Measurements from ENCODE around the gene GDI1.
A peak's percentile ranks its signal among the peaks of the same experiment; 100 is the strongest.

Gene GDI1

DNA sequence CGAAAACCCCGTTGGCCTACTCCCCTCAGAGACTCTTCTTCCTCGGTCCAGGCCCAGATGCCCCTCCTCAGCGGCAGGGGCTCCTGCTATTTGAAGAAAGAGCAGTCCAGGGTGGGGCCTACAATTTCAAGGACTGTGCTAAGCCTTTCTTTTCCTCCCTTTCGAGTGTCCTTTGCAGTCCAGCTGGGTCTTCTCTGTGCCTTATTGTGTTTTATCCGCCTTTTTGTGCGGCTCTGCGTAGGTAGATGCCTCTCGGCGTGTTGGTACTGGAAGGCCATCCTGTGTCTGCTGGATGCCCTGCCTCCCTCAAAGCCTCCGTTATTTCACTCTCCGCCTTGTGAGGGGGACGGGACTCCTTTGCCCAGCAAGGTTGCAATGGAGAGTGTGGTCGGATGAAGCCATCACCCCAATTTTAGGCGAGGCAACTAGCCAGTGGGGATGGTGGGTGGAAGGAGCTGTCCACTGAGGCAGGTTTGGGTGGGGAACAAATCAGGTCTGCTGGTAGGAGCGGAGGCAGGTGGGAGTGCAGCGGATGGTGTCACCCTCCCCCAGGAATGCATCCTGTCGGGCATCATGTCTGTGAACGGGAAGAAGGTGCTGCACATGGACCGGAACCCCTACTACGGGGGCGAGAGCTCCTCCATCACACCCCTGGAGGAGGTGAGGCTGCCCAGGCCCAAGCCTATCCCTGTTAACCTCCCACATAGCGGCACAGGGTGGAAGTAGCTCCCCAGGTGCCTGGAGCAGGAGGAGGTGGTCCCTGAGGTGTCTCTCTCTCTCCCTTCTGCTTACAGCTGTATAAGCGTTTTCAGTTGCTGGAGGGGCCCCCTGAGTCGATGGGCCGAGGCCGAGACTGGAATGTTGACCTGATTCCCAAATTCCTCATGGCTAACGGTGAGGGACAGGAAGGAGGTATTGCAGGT, 1.3 kb downstream of the GDI1 start:
- no peak for DNase-seq (ENCODE audit: low read depth in 2 of 2)

DNA sequence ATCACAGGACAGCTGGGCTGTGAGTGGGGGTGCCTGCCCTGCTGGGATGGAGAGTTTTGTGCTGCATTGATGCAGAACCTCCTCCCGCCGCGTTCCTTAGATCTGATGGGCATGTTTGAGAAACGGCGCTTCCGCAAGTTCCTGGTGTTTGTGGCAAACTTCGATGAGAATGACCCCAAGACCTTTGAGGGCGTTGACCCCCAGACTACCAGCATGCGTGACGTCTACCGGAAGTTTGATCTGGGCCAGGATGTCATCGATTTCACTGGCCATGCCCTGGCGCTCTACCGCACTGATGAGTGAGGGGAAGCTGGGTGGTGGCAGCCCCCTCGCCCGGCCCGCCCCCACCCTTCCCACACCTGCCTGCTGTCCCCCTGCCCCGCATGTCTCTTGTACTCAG, 2.9 kb downstream of the GDI1 start:
- no peak for DNase-seq (ENCODE audit: low read depth in 2 of 2)

DNA sequence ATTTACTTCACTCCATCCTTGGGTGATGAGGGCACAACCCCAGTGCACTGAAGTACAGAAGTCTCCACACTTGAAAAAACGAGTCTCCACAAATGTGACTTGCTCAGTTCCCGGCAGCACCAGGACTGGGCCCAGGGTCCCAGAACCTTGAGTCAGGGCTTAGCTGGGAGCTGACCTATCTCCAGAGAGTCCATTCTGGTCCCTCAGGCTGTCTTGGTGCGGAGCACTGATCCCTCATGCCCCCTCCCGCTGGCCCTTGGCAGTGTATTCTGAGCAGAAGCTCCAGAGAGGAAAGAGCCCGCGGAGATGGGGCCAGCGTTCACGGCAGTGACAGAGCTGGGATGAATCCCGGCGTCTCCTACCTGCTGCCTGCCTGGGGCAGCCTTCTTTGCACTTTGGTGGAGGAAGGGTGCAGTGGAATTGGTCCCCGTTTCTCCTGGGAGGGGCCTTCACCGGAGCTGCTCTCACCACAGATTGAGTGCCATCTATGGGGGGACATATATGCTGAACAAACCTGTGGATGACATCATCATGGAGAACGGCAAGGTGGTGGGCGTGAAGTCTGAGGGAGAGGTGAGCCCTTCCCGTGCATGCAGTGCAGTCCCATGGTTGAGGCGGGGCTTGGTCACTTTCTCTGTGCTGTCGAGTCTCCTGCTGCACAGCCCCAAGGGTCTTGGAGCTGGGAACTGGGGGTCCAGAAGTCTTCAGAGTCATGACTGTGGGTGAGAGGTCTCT, 3.8 kb downstream of the GDI1 start:
- DNase-seq (ENCODE audit: low read depth in 2 of 2) = no peak

DNA sequence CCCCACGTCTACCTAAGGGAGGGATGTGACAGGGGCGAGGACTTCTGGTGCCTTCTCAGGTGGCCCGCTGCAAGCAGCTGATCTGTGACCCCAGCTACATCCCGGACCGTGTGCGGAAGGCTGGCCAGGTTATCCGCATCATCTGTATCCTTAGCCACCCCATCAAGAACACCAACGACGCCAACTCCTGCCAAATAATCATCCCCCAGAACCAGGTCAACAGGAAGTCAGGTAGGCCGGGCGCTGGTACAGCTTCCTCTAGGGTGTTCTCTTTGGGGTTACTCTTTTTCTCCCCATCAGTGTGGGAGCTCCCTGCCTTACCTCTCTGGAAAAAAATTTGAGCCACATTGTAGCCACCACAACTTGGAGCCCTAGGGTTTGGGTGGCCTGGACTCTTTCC, 4.6 kb downstream of the GDI1 start:
- no peak for DNase-seq (ENCODE audit: low read depth in 2 of 2)

DNA sequence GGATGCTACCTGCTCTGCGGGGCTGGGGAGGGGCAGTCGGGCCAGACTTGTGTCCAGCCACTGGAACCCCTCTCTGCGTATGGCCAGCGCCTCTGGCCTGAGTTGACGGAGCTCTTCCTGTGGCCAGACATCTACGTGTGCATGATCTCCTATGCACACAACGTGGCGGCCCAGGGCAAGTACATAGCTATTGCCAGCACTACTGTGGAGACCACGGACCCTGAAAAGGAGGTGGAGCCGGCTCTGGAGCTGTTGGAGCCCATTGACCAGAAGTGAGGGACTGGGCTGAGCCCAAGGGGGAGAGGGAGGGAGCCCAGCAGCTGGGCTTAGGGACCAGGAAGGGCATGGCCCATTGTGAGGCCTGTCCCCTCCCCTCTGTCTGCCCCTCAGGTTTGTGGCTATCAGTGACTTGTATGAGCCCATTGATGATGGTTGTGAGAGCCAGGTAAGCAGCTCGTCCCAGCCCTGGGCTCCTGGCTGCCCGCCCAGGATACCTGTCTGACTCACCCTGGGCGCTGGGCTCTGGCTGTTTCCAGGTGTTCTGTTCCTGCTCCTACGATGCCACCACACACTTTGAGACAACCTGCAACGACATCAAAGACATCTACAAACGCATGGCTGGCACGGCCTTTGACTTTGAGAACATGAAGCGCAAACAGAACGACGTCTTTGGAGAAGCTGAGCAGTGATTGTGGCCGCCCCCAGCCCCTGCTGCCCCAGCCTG, 5.2 kb downstream of the GDI1 start:
- DNase-seq (ENCODE audit: low read depth in 2 of 2) = no peak

DNA sequence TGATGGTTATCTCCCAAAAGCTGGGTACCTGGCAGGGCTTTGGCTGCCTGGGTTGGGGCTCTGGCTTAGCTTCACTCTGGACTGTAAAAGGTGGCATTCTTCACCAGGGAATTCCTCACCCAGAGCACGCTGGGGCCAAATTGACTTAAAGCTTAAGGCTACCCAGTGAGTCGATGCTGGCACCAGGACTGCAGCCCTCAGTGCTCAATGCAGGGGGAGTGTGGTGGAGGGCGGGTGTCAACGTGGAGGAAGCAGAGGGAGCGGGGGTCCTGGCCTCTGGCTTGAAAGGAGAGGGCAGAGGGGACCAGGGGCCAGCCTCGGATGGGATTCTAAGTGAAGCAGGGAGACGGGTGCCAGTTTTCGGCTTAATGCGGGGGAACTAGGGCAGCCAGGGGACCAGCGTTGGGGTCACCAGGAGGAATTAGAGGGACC, 6.5 kb downstream of the GDI1 start:
- no peak for DNase-seq (ENCODE audit: low read depth in 2 of 2)

DNA sequence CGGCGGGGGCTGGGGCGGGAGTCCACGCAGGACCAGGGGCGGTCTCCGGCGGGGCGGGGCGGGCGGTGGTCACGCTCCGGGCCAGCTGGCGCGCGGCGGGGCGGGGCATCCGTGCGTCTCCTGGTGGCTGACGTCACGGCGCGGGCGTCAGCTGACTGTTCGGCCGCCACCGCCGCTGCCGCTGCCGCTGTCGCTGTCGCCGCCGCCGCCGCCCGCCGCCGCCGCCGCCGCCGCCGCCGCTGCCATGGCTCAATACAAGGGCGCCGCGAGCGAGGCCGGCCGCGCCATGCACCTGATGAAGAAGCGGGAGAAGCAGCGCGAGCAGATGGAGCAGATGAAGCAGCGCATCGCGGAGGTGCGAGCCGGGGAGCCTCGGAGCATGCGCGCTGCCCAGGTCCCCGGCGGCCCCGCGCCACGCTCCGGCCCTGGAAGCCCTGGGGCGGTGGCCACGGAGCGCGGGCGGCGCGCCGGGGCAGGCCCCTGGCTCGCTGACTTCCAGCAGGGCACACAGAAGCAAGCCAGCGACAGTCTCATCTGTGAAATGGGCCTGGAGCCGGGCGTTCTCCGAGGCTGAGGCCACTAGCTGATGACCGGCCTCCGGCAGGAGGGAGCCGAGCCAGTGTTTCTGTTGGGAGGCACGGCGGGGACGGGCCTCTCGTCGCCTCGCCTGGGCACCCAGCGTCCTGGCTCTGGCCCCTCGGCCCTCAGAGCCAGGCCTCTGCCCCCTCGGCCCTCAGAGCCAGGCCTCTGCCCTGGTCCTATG, 7.2 kb downstream of the GDI1 start, which contains the start of gene FAM50A:
TSS of gene FAM50A (plus strand) at position 150 of the 763 bp plus-strand sequence. CDS start at position 245, 95 bp downstream.
- no peak for DNase-seq (ENCODE audit: low read depth in 2 of 2)

DNA sequence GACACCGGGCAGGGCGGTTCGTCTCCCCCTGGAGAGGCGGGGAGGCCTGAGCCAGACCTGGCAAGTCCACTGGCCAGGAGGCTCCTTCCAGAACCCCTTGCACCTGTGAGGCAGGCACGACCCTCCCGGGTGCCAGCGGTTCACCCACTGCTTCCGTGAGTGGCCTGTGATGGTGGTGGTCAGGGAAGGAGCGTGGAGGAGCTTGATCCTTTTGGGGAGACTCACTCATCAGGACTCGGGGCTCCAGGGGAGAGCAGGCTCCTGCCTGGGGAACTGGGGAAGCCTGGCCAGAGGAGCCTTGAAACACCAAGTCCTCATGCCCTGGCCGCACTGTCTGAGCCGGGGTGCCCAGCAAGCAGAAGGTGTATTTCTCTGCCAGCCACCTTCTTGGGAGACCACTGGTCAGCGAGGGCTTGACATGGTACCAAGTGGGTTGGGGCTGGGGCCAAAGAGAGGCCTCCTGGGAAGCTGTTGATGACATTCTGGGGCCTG, 7.8 kb downstream of the GDI1 start:
- no peak for DNase-seq (ENCODE audit: low read depth in 2 of 2)

DNA sequence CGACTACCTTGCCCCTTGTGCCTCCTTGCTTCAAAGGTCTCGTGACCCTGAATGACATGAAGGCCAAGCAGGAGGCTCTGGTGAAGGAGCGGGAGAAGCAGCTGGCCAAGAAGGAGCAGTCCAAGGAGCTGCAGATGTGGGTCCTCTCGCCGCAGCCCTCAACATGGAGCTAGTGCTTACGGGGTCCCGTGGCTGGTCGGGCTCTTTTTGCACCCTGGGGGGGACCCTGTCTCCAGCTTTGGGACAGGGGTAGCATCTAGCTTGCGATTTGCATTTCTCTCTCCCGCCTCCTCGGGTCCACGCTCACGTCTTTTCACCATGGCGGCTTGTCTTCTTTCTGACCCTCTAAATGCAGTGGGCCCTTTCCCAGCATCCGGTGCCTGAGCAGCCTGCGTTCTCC, 8.8 kb downstream of the GDI1 start:
- no peak for DNase-seq (ENCODE audit: low read depth in 2 of 2)

DNA sequence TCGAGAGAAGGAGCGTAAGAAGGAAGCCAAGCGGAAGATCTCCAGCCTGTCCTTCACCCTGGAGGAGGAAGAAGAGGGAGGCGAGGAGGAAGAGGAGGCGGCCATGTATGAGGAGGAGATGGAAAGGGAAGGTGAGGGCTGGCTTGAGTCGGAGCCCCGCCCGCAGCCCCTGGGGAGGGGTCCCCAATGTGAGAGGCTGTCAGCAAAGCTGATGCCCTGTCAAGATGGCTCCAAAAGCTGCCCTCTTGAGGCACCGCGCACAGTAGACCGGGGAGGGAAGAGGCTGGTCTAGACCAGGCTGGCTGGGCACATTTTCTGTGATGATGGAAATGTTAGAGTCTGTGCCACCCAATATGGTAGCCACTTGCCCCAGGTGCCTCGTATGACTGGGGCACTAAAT, 9.5 kb downstream of the GDI1 start:
- no peak for DNase-seq (ENCODE audit: low read depth in 2 of 2)

DNA sequence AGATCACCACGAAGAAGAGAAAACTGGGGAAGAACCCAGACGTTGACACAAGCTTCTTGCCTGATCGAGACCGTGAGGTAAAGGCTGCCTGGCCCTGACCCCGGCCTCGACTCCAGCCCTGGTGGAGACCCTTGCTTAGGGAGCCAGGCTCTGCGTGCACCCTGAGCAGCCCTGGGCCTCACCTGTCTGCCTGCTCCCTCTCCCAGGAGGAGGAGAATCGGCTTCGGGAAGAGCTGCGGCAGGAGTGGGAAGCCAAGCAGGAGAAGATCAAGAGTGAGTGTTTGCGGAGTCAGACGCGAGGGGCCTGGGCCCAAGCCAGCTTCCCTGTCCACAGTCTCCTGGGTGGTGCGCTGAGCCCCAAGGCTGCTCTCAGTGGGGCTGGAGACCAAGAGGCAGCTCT, 11.5 kb downstream of the GDI1 start:
- no peak for DNase-seq (ENCODE audit: low read depth in 2 of 2)

DNA sequence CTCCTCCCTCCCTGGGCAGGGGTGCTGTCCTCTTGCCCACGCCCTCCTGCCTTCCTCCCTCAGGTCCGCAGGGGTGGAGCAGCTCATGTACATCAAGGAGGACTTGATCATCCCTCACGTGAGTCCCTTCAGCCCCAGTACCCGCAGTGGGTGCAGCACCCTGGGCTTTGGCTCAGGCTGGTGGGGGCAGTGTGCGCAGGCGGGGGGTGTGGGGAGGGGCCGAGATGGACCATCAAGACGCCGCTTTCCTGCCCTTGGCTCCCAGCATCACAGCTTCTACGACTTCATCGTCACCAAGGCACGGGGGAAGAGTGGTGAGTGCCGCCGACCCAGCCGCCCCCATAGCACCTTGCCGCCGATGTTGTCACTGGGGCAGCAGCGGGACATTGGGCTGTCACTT, 12.7 kb downstream of the GDI1 start:
- no peak for DNase-seq (ENCODE audit: low read depth in 2 of 2)

DNA sequence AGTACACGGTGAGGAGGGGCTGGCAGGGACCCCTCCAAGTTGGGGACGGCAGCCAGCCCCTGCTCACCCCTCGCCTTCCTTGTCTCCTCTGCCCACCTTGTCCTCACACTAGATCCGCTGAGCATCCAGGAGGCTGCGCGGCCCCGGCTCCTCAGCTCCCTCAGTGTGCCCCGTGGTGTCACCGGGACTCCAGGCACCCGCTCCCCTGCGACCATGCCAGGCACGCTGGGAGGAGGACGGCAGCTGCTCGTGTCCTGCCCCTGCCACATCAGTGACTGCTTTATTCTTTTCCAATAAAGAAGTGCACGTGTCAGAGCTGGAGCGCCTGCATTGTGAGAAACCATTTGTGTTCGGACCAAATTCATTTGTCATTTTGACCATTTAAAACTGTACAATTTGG, 13.4 kb downstream of the GDI1 start:
- DNase-seq (ENCODE audit: low read depth in 2 of 2) = no peak

DNA sequence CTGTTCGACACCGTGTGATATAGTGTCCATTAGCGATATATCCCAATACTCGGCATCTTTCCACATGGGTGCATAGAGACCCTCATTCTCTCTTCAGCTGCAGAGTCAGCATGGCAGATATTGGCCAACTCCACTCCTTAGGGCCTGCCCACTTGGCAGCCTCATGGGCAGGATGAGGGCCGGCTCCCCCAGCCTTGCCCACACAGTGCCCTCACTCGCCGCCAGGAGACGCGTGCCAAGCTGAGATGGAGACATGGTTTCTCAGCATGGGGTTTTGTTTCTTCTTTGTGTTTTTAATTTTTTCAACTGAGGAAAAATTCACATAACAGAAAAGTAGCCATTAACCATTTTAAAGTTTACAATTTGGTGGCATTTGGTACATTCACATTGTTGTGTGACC, 15.9 kb downstream of the GDI1 start:
- DNase-seq (ENCODE audit: low read depth in 2 of 2) = no peak

DNA sequence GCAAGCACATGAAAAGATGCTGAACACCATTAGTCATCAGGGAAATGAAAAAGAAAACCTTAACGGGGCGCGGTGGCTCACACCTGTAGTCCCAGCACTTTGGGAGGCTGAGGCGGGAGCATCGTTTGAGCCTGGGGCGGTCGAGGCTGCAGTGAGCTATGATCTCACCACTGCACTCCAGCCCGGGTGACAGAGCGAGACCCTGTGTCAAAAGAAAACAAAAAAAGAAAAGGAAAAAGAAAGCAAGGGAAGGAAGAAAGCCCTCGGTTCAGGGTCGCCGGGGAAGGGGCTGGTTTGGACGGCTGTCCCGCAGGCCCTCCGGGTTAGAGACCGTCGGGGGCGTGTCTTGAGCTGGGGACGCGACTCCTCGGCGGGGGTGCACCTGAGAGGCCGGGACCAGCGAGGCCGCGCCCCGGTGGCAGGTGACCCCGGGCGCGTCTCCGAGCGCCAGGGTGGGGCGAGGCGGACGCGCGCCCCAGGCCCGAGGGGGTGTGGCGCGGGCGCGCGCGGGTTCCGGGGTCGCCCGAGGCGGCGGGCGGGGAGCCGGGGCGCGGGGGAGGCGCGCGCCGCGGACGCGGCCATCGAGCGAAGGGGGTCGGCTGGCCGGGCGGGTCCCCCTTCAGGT, 20.6 kb downstream of the GDI1 start:
- DNase-seq (ENCODE audit: low read depth in 2 of 2) = no peak

DNA sequence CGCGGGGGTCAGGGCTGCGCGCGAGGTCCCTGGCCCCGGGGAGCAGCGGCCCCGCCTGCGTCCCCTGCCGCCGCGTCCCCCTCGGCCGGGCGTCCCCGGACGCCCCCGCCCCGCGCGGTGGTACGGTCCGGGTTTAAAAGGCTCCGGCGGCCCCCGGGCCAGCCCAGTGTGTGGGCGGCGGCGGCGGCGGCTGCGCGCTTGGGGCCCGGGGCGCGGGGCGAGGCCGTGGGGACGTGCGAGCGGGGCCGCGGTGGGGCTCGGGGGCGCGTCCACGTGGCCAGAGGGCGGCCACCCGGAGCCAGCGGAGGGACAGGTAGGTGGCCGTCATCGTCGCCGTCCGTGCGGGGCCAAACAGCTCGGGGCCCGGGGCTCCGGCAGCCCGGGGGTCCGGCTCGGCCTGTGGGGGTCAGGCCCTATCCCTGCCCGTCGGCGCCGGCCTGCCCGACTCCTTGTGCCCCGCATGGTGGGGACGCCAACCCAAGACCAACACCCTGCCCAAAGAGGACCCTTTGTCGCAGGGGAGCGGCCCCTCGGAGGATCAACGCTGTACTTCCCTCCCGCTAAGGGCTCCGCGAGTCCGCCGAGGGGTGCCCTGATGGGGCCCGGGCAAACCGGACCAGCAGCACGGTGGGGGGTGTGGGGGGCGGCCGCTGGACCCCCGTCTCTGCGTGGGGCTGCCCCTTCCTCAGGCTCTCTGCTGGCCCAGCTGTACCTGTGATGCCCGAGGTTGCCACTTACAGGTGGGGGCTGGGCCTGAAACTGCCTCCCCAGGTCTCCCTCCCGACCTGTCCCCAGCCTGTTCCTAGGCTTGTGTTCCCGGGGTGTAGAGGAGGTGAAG, 21.4 kb downstream of the GDI1 start, which contains the start of gene PLXNA3:
TSS of gene PLXNA3 (plus strand) at position 166 of the 838 bp plus-strand sequence. CDS start 1,903 bp downstream, outside the sequence.
- peak in 1 of 2 experiments; percentile 24 for DNase-seq (ENCODE audit: low read depth in 2 of 2)

DNA sequence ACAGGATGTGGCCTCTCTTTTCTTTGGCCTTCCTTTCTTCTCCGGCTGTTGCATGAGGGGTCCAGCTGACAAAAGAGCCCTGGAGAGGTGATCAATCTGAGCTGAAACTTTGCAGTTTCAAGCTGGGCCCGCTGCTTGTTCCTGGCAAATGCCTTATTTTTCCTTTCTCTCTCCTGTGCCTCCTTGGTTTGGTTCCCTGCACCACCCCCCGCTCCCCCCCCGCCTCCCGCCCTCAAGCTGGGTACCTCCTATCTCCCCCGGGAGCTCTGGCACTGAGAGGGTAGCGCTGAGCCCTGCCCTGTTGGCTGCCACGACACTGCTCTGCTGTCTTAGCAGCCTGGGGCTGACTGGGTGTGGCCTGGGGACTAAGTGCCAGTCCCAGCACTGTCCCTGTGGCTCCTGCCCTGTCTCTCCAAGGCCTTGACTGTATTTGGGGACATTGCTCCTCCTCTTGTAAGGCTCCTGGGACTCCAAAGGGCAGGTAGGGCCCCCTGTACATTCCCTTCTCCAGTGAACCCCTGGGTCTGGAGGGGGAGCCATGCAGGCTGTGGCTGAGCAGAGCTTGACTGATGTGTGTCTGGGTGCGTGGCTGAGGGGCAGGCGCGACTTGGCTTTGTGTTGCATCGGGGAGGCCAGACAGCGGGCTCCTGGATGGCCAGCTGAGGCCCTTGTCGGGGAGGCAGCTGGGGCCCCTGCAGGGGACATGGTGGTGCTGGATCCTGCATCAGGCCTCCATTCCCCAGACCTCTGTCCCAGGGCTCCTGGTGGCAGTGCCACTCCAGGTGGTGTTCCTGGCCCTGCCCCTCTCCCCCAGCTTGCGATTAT, 22.2 kb downstream of the GDI1 start:
- no peak for DNase-seq (ENCODE audit: low read depth in 2 of 2)

DNA sequence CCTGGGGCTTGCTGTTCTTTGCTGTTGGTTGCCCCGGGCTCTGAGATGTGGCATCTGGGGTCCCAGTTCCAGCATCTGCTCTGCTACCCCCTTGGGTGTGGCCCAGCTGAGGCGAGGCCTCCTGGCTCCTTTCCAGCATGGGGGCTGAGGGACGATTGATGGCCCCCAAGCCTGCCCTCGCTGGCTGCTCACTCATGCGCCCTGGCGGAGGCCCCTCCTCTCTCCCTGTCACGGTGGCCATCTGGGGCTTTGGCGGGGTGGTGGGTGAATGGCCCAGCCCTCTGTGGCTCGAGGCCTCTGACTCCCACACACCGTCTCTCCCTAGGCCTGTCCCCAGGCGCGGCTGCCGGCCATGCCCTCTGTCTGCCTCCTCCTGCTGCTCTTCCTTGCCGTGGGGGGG, 22.9 kb downstream of the GDI1 start:
- no peak for DNase-seq (ENCODE audit: low read depth in 2 of 2)

DNA sequence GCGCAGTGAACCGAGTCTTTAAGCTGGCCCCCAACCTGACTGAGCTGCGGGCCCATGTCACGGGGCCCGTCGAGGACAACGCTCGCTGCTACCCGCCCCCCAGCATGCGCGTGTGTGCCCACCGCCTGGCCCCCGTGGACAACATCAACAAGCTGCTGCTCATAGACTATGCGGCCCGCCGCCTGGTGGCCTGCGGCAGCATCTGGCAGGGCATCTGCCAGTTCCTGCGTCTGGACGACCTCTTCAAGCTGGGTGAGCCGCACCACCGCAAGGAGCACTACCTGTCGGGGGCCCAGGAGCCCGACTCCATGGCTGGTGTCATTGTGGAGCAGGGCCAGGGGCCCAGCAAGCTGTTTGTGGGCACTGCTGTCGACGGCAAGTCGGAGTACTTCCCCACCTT, 23.4 kb downstream of the GDI1 start:
- DNase-seq (ENCODE audit: low read depth in 2 of 2) = no peak

Data from fibroblast of skin of left quadriceps (primary cell).